8988T (cell line): ENCODE results near the gene TGFBR3.
"Not testable (repeated sequence)": the region's sequence is repeated elsewhere in the genome, so short reads cannot be mapped to it uniquely, and the experiment has no call there.

ENCODE experiments used
- DNase-seq: peaks from one replicate; pipeline ENCODE4 v3.0.0; 2011

TGFBR3 gene

DNA sequence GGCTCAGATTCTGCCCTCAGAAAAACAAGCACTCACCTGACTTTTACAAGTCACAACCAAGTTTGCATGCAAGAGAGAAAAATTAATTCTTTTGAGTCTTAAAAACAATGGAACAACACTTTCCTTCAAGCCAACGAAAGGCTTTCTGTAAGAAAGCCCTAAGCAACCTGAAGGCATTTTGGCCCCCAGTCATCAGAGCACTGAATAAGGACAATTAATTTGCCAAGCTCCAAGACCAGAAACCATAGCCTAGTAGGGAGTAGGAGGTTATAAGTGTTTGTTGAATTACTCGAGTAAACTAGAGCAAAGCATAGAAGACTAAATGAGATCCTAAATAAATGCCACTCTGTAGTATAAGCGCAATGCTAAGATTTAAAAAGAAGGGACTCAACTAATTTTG, 4.7 kb downstream of the TGFBR3 start:
- DNase-seq = no peak

DNA sequence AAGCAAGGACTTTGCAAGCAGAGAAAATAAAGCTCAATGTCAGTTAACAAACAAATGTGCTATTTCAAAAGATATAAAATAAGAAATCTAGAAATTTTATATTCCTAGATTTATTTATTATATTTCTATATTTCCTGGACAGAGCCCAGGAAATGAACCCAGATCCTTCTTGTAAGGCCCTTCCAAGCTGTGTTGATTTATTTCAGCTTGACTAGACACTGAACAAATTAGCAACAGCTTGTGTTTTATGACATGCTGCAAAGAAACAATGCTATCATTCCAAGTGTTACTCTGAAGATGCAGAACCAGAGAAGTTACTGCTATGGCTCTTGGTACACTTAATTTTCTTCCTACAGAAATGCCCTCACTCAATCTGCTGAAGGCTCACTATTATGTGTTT, 6.2 kb downstream of the TGFBR3 start:
- no peak for DNase-seq

DNA sequence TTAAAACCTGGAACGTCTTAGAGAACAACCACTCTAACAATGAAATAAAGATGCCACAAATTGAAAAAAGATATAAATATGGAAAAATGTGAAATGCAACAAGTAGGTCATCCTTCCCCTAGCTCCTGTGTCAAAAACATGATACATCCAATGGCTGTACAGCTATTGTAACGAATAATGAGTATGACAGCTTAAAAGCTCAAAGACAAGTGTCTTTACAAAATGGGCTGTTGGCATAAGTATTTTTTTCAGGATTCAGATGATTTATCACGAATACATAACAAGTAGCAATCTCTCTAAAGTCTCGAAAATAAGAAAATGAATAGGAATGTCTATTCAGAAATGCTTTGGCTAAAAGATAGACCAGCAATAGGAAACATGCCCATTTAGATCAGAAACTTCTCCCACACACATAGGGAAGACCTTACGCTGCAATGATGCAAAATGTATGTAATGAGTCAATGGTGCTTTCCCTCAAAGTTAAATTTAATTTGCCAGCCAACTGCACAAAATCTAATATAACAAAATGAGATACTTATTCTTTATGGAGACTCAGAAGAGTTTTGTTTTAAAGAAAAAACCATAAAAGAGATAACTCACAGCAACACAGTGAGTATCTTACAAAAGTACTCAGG, 8.3 kb downstream of the TGFBR3 start:
- DNase-seq = no peak

DNA sequence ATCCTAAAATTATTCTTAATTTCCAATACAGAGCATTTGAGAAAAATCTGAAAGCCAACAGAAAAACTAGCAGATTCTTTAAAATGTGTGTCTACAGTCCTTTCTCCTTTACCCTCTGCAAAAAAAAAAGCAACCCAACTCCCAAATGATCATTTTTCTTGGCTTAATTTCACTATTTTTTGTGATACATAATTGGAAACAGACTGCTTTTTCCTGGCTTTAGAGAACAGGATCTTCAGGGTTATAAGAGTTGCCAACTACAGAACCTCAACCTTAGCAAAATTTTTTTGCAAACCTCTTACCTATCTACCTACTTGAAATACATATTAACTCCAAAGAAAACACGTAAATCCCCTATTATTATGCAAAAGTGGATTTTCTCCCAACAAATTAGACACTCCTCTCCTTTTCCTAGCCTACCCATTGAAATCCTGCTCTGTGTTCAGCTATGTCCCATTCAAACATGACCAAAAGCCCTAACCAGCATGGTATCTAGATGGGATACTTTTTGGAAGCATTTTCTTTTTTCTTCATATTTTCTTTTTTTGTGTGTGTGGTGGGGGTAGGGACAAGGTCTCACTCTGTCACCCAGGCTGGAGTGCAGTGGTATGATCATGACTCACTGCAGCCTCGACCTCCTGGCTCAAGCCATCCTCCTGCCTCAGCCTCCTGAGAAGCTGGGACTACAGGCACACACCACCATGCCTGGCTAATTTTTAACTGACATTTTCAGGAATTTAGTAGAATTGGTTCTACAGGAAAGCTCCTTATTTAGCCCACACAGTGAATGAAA, 9.0 kb downstream of the TGFBR3 start:
- DNase-seq = no peak

DNA sequence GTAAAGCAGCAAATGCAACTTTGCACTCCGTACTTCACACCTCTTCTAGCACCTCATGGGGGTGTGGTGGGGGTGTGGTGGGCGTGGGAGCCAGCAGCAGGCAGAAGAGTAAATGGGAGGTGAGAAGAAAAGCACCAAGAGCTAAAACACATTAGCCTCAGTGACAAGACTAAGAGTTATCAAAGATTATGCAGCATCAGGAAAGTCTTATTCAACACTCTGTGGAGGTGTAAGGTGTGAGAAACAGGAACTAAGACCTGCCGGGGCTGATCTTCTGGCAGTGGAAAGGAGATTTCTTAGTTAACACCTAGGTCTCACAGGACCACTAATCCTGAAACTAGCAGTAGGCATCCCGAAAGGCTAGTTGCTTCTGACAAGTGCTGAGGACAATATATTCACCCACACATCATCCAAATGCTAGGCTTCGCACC, 9.9 kb downstream of the TGFBR3 start:
- no peak for DNase-seq

DNA sequence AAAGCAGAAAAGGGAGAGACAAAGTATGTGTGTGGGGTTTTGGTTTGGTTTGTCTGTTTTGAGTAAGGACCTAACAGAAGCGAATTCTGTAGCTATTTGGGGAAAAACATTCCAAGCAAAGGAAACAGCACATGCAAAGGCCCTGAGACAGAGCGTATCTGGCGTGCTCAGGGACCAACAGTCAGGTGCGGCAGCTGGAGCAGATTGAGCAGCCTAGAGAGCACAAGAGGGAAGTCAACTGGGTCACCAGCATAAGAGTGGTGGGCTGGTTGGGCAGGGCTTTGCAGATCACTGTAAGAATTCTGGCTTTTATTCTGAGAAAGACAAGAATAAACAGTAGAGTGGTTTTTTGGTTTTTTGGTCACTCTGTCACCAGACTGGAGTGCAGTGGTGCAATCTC, 11.8 kb downstream of the TGFBR3 start:
- DNase-seq = no peak

DNA sequence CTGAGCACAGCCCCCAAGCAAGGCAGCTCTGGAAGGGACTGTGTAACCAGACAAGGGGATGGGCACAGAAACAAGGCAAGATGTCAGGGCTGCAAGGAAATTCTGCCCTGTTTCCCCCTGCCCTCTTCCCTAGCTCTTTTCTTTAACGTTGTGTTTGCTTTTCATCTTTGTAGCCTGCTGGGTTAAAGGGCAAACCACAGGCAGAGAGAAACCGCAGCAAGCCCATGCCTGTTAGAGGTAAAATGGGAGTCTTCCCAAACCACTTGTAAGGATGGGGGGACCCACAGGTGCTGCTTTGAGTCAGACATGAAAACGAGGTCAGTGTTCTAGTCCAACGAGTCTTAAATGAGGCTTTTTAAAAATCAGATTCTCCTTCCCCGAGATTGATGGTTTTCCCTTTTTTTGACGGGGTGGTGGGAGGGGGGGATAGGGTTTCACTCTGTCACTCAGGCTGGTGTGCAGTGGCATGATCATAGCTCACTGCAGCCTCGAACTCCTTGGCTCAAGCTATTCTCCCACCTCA, 13.3 kb downstream of the TGFBR3 start:
- no peak for DNase-seq

DNA sequence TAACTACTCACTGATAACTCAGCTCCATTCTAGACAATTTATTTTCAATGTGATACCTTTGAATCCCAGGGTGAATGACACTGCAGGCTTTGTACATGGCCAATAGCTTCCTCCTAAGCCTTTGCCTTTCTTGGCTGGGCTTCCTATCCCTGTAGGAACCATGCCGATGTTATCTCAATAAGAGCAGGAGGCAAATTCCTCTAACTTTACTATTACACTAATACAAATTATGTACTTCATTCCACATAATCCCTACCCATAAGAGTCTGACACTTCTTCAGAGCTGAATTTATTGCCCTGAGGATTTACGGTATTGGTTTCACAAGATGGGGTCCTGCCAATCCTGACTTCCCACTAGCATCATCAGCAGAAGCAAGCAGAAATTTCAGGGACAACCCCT, 14.0 kb downstream of the TGFBR3 start:
- no peak for DNase-seq

DNA sequence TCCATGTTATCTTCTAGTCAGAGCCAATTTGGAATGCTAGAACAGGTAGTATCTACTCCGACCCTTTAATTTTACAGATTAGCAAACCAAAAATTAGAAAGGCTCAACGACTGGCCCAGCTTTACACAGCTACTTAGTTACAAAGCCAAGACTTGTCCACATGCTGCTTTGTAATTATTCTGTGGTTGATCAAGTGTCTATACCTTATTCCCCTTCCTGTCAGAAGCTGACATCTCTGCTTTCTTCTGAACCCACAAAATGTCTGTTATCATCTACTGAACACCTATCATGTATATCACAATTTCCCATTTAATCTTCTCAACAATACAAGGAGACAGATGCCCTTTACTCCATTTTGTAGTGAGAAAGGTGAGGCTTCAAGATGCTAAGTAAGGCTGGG, 15.6 kb downstream of the TGFBR3 start:
- no peak for DNase-seq

DNA sequence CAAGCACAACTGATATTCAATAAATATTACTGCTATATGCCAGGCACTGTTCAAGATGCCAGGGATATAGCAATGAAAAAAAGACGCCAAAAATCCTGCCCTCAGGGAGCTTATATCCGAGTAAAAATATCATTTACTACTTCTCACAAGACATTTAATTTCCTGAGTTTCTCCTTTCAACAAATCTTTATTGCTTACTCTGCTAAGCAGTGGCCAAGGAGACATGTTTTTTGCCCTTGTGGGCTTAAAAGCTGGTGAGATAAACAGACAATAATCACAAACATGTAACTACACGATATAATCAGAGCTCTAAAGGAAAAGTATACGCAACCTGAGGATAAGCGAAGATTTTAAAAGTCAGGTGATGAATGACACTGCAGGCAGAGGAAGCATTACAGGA, 19.5 kb downstream of the TGFBR3 start:
- no peak for DNase-seq

DNA sequence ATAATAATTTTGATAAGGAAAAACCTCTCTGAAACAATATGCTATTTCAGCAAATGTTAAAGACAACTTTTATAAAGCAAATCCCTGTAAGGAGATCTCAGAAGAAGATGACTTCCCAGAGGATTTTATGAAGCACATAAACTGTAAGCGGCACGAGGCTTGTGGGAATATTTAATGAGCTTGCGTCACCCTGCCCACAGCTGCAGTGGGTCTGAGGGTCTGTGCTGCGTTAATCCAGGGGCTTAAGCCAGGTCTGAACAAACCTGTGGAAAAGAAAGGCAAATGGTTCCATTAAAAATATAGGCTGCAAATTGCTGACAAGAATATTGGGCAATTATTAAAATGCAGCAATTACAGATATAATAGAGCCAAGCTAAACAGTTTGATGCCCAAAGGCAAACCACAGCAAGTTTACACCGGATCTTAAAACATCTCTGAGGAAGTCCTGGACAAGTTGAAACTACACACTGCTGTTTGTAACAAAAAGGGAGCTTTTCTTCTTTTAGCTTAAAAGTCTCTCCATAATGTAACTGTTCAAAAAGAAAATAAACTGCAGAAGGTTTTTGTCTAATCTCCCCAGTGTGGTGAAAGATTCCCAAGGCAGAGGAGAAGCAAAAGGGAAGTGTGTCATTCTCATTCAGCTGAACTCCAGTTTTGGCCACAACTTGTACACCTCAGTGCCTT, 21.8 kb downstream of the TGFBR3 start:
- no peak for DNase-seq

DNA sequence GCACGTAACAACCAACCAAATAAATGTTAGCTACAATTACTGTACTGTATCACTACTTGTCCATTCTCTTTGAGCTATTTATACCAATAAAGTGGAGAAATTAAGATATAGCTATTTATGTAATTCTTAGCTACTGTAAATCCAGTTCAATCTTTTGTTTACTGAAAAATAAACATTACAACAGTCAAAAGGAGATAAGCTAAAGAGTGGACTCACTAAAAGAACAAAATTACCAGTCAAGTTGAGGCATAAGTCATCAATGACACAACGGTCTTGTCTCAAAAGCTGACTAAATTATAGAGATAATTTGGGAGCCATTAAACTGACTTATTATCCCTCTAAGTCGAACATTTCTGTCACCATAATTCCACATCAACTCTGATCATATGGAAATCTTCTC, 22.5 kb downstream of the TGFBR3 start:
- no peak for DNase-seq

DNA sequence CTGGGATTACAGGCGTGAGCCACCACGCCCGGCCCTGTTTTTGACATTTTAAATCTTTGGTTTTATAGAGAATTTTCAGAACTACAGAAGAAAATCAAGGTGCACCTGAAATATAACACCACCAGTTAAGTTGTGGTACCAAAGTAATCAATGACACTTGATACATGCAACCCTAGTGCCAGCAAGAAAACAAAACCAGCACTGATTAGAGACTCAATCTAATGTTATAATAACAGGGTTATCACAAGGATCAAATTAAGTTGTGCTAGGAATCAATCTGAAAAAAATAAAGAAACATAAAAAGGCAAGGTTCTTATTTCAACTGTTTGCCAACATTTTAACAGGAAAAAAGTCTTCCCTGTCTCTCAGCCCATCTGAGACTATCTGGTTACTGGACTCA, 23.8 kb downstream of the TGFBR3 start:
- no peak for DNase-seq

DNA sequence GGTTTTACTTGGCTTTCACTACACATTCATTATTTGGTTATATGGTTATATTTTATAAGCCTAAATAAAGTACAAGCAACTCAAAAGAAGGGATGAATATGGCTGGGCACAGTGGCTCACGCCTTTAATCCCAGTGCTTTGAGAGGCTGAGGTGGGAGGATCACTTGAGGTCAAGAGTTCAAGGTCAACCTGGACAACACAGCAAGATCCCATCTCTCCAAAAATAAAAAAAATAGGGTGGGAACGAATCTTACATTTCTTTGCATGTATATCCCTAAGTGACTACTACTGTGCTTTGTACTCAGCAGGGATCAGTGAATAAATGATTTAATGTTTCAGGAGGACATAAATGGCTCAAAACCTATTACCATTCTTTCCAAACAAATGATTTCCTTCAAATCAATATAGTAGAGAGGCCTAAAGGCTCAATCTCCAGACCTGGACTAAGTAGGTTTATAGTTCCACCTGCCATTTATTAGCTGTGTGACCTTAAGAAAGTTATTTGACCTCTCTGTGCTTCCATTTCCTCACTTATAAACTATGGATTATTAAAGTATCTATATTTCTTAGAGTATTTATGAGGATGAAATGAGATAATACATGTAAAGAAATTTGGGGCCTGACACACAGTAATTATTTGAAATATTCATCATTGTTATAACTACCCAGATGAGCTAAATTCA, 28.3 kb downstream of the TGFBR3 start:
- DNase-seq = no peak

DNA sequence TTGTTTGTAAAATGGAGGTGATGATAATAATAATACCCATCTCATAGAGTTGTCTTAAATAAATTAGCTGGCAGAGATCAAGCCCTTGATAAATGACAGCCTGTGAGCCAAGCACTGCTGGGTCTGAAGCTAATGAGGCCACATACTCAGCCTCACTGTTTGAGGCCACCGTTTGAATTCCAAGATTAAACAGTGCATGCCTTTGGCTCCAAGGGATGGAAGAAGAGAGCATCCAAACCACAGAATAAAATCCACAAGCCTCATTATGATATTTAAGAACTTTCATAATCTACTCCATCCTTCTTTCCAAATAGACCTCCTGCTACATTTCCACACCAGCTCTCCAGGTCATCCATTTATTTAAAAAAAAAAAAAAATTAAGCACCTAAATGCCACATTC, 29.0 kb downstream of the TGFBR3 start:
- DNase-seq = no peak

DNA sequence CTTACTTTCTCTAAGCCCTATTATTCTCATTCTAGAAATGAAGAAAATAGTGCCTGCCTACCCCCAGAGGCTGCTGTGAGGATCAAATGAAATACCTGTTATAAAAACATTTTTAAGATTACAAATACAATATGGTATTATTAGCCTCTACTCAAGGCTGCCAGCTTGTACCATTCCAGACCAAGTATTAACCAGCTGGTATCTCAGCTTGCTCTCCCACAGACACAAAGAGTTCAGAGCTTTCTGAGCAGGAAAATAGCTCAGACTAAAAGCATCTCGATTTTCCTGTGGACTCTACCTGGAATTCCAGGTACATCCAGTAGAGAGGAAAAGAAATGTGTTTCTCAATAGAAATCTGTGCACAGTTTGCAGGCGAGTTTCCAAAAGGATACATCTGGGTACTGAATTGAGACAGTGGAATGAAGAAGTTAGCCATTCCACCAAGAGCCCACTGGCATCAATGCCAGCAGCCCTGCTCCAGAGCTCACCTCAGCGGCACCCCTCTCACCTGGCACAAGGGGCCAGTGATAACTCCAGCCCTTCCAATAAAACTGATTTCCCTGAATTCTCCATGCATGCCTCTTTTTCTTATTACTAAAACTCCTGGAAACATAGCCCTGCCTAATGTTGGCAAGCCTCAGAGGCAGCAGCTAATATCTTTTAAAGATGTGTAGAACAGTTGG, 31.0 kb downstream of the TGFBR3 start:
- no peak for DNase-seq

DNA sequence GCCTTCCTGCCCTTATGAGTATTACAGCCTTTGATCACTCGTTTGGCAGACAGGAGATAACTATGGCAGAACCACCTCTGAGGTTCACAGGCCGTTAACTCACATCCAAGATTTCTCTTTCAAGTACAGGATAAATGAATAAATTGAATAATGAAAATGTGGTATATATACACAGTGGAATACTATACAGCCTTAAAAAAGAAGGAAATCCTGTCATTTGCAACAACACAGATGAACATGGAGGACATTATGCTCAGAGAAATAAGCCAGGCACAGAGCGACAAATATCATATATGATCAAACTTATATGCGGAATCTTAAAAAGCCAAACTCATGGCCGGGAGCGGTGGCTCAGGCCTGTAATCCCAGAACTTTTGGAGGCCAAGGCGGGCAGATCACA, 32.6 kb downstream of the TGFBR3 start:
- DNase-seq = no peak

DNA sequence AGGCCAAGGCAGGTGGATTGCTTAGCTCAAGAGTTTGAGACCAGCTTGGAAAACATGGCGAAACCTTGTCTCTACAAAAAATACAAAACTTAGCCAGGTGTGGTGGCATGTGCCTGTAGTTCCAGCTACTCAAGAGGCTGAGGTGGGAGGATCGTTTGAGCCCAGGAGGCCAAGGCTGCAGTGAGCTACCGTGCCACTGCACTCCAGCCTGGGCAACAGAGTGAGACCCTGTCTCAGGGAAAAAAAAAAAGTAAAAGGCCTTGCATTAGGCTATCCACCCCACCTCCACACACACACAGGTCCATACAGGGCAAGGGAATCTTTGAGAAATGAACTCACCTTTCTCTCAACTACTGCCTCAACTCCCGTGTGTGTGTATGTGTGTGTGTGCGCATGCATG, 33.9 kb downstream of the TGFBR3 start:
- not testable (repeated sequence) for DNase-seq

DNA sequence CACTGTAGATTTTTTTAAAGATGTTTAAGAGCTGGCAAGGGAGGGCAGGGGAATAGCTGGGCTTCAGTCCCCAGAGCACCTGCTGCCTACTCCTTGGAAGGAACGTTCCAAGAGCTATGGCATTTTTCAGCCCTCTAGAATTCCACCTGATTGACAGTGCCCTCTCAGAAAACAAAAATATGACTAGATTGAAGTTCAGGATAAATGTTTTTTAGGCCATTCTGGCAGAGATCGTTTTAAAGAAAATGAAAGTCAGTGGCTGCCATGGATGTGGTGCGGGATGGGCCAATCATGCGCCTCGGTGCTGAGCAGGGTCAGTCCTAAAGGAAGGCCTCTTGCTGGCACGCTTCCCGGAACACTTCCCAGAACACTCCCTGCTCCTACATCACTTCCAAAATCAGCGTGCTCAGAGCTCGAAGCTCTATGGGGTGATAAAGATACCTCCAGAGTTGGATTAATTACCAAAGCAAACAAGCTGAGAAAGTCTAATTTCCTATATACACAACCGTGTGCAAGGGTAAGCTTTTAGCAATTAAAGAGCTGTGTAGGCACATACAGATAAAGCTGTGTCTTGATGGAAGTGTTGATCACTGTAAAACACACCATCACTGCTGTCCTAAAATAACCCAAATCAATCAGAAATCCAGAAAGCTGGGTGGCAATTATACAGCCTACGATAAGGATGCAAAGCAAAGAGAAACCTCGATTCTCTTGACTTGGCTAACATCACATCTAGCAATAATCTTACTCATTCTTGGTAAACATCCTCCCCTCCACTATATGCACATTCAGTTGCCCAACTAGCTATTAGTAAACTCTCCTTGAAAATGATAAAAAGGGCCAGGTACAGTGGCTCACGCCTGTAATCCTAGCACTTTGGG, 34.6 kb downstream of the TGFBR3 start:
- no peak for DNase-seq

DNA sequence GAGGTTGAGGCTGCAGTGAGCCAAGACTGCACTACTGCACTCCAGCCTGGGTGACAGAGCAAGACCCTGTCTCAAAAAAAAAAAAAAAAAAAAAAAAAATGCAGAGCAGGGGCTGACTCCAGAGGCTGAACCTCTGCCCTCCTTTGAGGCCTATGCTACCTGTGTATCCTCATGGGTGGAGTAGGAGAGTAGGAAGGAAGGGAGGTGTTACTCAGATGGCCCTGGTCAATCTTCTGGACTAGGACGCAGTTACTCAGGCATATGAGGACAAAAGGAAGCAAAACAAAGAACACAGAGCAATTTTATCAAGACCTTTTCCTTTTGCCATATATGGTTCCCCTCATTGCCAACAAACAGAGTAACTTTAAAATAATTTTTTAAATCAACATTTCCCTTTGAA, 35.2 kb downstream of the TGFBR3 start:
- DNase-seq = no peak

DNA sequence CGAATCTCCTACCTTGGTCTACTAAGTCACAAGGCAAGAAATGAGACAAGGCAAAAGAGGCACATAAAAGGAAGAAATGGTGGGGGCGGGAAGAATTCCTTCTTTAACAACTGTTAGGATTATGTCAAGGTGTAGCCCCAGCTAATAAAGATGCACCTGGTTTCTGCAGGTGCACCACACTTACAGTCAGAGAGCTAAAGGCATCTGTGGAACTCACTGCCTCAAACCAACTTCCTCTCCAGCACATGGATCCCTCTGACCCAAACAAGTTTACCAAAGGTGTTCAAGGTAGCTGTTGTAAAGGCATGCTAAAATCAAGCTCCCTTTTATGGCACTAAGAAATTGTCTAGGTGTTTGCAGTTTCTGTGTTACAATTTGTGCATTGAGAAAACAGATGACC, 38.1 kb downstream of the TGFBR3 start:
- no peak for DNase-seq

DNA sequence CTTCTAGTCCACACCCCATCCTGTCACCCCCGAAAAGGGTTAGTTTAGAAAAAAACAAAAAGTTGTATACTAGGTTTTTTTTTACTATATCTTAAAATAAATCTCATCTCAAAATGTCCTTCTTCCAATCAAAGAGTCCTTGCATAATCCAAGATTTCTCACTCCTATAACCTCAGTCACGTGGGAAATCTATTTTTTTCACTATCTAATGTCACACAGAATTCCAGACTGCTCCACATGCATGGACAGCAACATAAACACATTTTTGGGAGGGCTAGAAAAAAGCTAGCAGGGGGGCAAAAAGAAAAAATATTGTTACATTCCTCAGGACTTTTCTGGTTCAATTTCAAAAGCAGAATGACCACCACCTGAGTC, 39.3 kb downstream of the TGFBR3 start:
- DNase-seq = no peak
